Motor neuron (in vitro differentiated cells): ENCODE measurements around the gene GRM1. TPM values are rescaled to one million over a fixed set of nuclear protein-coding genes. Genes with fewer than 3 reads are reported as not detected.
A peak's percentile ranks its signal among the peaks of the same experiment; 100 is the strongest.

Experiments used
- ATAC-seq, 8 experiments: fragments of 200-7000 bp; cut with Tn5 transposase; replicated peaks in 6 of 8; 2 replicates each; pipeline ENCODE4 v1.8.0; 2021; ENCODE audit warnings: mild to moderate bottlenecking in 8 of 8, moderate library complexity in 8 of 8
- H3K27ac ChIP-seq, 2 donors: fragments of 250-450 bp; sonication (Bioruptor Pico); 2 replicates each; pipeline ENCODE4 v1.9.0; 2021; ENCODE audit warnings: antibody characterized with exemption in 2 of 2, mild to moderate bottlenecking in 2 of 2, moderate library complexity in 1 of 2
- H3K4me1 ChIP-seq, 2 donors: fragments of 250-450 bp; sonication (Bioruptor Pico); replicated peaks in 1 of 2; 2 replicates each; pipeline ENCODE4 v1.6.1; 2021; ENCODE audit warnings: antibody characterized with exemption in 2 of 2, mild to moderate bottlenecking in 2 of 2, moderate library complexity in 1 of 2
- H3K4me3 ChIP-seq, 5 donors: fragments of 250-450 bp; sonication (Bioruptor Pico); 2 replicates each; pipeline ENCODE4 v1.9.0; 2021; ENCODE audit warnings: antibody characterized with exemption in 5 of 5, mild to moderate bottlenecking in 5 of 5, moderate library complexity in 4 of 5
- WGBS, 10 experiments: fragments of 450-650 bp; shearing (Covaris generic); methylation state at CpG; one replicate each; pipeline ENCODE4 v1.0.0; 2022; 5-methylcytosine and 5-hydroxymethylcytosine counted together
- in situ Hi-C, 9 experiments: fragments of 400-800 bp; cut with MboI; loops; one replicate each; pipeline ENCODE4 v1.15.0; 2021; ENCODE audit warnings: low sequenced_read_pairs in 9 of 9, low pct_unique_long_range_greater_than_20kb in 2 of 9; ENCODE audit not compliant: unreplicated experiment in 9 of 9
- total RNA-seq, 8 experiments: library from RNA; unstranded; fragments of 300-600 nt; gene quantifications; 2 replicates each; pipeline versions ENCODE4 v1.2.3 to v1.2.4, GENCODE V29; 2022

Gene GRM1
- total RNA-seq, 8 experiments from 2014 or later, result 0.18 to 1.00 (median 0.45) TPM

- no peak overlapping the region for H3K27ac ChIP-seq
- no peak for ATAC-seq
- H3K4me1 ChIP-seq, result no peaks in the 10 kb centered on the region
- in situ Hi-C loops, result no loop called here
- 10 to 88% (median 80%) methylated on average over 1 to 2 of the region's 2 CpGs; no CpG with 5 or more reads in 1 of the 10 experiments for WGBS, 10 experiments
- H3K4me3 ChIP-seq, result no peak overlapping the region
These were observed 77.7 kb downstream of the GRM1 start for GRCh38 chr6:146106532-146106931.

GRCh38 chr6:146110990-146111389, 82.1 kb downstream of the GRM1 start:
- WGBS, 10 experiments, result 0 to 83% (median 44%) methylated on average over 1 of the region's 1 CpG; no CpG with 5 or more reads in 3 of the 10 experiments
- no peaks in the 10 kb centered on the region for H3K4me1 ChIP-seq
- in situ Hi-C loops, result no loop called here

GRCh38 chr6:146111881-146112450, 83.1 kb downstream of the GRM1 start:
- no peak overlapping the region for H3K4me3 ChIP-seq
- in situ Hi-C loops, result no loop called here
- H3K27ac ChIP-seq, result no peak overlapping the region
- peak in 4 of 8 experiments; percentile 58 to 93 (median 74) for ATAC-seq
- H3K4me1 ChIP-seq, result no peaks in the 10 kb centered on the region

More at GRCh38 chr6:146110990-146111389, 82.1 kb downstream of the GRM1 start:
- no peak for ATAC-seq
- H3K4me3 ChIP-seq, result no peak overlapping the region
- no peak overlapping the region for H3K27ac ChIP-seq

- no peaks in the 10 kb centered on the region for H3K4me1 ChIP-seq
- WGBS, 10 experiments, result 2 to 95% (median 77%) methylated on average over 1 to 5 of the region's 5 CpGs
- ATAC-seq, result peak in 2 of 8 experiments; percentile 17 to 21
- H3K27ac ChIP-seq, result no peak overlapping the region
- in situ Hi-C loops, result no loop called here
- no peak overlapping the region for H3K4me3 ChIP-seq
These were observed 84.3 kb downstream of the GRM1 start for GRCh38 chr6:146113084-146113623.

GRCh38 chr6:146123616-146124015, 94.8 kb downstream of the GRM1 start:
- ATAC-seq, result no peak
- in situ Hi-C loops, result no loop called here
- Histone ChIP-seq H3K27ac (no peak overlapping the region), H3K4me3 (no peak overlapping the region), H3K4me1 (no peaks in the 10 kb centered on the region)
- 17 to 100% (median 75%) methylated on average over 2 to 4 of the region's 4 CpGs for WGBS, 10 experiments

- in situ Hi-C loops, result no loop called here
- Histone ChIP-seq H3K4me3 (no peak overlapping the region), H3K4me1 (no peaks in the 10 kb centered on the region), H3K27ac (no peak overlapping the region)
- ATAC-seq, result no peak
- WGBS, 10 experiments, result 0 to 92% (median 64%) methylated on average over 1 to 2 of the region's 2 CpGs; no CpG with 5 or more reads in 3 of the 10 experiments
These were observed 98.8 kb downstream of the GRM1 start for GRCh38 chr6:146127447-146128215.

GRCh38 chr6:146133866-146134265, 105.0 kb downstream of the GRM1 start:
- H3K4me3 ChIP-seq, result no peak overlapping the region
- 11 to 100% (median 80%) methylated on average over 1 to 2 of the region's 2 CpGs; no CpG with 5 or more reads in 4 of the 10 experiments for WGBS, 10 experiments
- no peaks in the 10 kb centered on the region for H3K4me1 ChIP-seq
- no peak overlapping the region for H3K27ac ChIP-seq
- ATAC-seq, result no peak
- in situ Hi-C loops, result no loop called here

GRCh38 chr6:146135167-146135566, 106.3 kb downstream of the GRM1 start:
- in situ Hi-C loops, result no loop called here
- WGBS, 10 experiments, result 0 to 100% (median 82%) methylated on average over 1 to 2 of the region's 2 CpGs; no CpG with 5 or more reads in 2 of the 10 experiments
- no peaks in the 10 kb centered on the region for H3K4me1 ChIP-seq
- no peak for ATAC-seq
- H3K27ac ChIP-seq, result no peak overlapping the region
- no peak overlapping the region for H3K4me3 ChIP-seq

GRCh38 chr6:146146836-146147235, 118.0 kb downstream of the GRM1 start:
- no peak for ATAC-seq
- Histone ChIP-seq H3K27ac (no peak overlapping the region), H3K4me3 (no peak overlapping the region), H3K4me1 (no peaks in the 10 kb centered on the region)
- in situ Hi-C loops, result no loop called here
- 0 to 100% (median 100%) methylated on average over 1 of the region's 1 CpG; no CpG with 5 or more reads in 4 of the 10 experiments for WGBS, 10 experiments

GRCh38 chr6:146149770-146150169, 120.9 kb downstream of the GRM1 start:
- Histone ChIP-seq H3K4me1 (no peaks in the 10 kb centered on the region), H3K27ac (no peak overlapping the region), H3K4me3 (no peak overlapping the region)
- in situ Hi-C loops, result no loop called here
- no peak for ATAC-seq
- WGBS, 10 experiments, result 0 to 100% (median 50%) methylated on average over 1 of the region's 1 CpG; no CpG with 5 or more reads in 6 of the 10 experiments

GRCh38 chr6:146153040-146153758, 124.3 kb downstream of the GRM1 start:
- no peak for ATAC-seq
- in situ Hi-C loops, result no loop called here
- 21 to 100% (median 76%) methylated on average over 1 to 4 of the region's 4 CpGs for WGBS, 10 experiments
- H3K4me3 ChIP-seq, result no peak overlapping the region
- H3K27ac ChIP-seq, result no peak overlapping the region
- no peaks in the 10 kb centered on the region for H3K4me1 ChIP-seq

GRCh38 chr6:146154197-146154596, 125.3 kb downstream of the GRM1 start:
- WGBS, 10 experiments, result 0 to 12% (median 4%) methylated on average over 1 to 6 of the region's 6 CpGs; no CpG with 5 or more reads in 1 of the 10 experiments
- H3K27ac ChIP-seq, result no peak overlapping the region
- in situ Hi-C loops, result no loop called here
- peak in 1 of 8 experiments; percentile 77 for ATAC-seq
- no peak overlapping the region for H3K4me3 ChIP-seq
- H3K4me1 ChIP-seq, result no peaks in the 10 kb centered on the region

GRCh38 chr6:146161664-146162063, 132.8 kb downstream of the GRM1 start:
- WGBS, 10 experiments, result 0 to 93% (median 67%) methylated on average over 1 to 5 of the region's 5 CpGs; no CpG with 5 or more reads in 3 of the 10 experiments
- no peak overlapping the region for H3K27ac ChIP-seq
- ATAC-seq, result no peak
- no peaks in the 10 kb centered on the region for H3K4me1 ChIP-seq
- in situ Hi-C loops, result no loop called here
- no peak overlapping the region for H3K4me3 ChIP-seq
